ENCODE measurements around the gene U2AF2.

Gene U2AF2

DNA sequence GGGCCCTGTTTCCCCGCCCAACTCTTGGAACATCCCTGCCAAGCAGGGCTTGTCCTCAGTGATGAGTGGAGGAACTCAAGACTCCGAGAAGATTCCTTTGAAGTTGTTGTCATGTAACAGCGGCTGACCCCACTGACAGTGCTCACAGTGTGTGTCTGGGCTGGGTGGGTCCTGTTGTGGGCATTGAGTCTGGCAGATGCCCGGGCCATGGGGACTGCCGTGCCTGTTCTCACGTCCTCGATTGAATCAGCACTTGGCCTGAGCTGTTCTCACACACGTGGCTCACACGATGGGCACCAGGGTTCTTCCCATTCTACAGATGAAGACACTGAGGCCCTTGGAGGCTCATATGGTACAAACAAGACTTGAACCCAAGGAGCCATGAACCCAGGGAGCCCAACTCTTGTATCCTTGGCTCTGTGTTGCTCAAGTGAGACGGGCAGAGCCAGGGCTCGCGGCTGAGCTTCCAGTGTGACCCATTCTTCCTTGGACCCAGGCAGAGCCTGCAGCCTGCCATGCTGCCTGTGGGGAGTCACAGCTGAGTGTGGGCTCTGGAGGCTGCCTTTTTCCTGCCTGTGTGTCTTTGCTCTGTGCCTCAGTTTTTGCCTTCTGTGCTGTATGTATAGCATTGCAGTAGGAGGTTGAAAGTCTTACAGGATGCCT is 11.6 kb downstream of the U2AF2 start:
- Mint-ChIP-seq H3K9me3 (no peaks in the 10 kb centered on the region), H3K4me1 (peaks cover 34% of the 10 kb centered on the region), H3K36me3 (peaks cover 27% of the 10 kb centered on the region), H3K27me3 (no peaks in the 10 kb centered on the region), H3K4me3 (no peak overlapping the region), H3K27ac (no peak overlapping the region)
- DNase-seq (ENCODE audit: low spot score in 2 of 2) (no peak), ATAC-seq (ENCODE audit: low read depth) (no peak)

DNA sequence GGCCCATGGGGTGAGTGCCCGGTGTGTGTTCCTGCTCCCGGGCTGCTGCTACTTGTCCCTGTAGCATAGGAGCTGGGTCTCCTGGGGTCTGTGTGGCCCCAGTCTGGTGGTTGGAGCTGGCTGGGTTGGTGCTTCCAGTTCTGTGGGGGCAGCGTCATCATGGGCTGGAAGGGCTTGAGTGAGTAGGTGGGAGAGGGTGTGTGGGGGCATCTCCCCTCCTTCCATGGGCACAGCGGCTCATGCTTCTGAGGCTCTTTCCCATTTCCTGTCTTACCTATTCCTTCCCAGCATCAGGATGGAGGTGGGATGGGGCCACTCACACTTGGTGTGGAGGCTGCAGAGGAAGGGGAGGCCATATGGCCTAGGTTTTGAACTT is 12.2 kb downstream of the U2AF2 start:
- H3K9me3 Mint-ChIP-seq, result no peaks in the 10 kb centered on the region
- ATAC-seq (ENCODE audit: low read depth), result no peak
- H3K36me3 Mint-ChIP-seq, result peaks cover 25% of the 10 kb centered on the region
- no peaks in the 10 kb centered on the region for H3K27me3 Mint-ChIP-seq
- H3K4me1 Mint-ChIP-seq, result peaks cover 33% of the 10 kb centered on the region
- H3K4me3 Mint-ChIP-seq, result no peak overlapping the region
- no peak for DNase-seq (ENCODE audit: low spot score in 2 of 2)
- no peak overlapping the region for H3K27ac Mint-ChIP-seq

DNA sequence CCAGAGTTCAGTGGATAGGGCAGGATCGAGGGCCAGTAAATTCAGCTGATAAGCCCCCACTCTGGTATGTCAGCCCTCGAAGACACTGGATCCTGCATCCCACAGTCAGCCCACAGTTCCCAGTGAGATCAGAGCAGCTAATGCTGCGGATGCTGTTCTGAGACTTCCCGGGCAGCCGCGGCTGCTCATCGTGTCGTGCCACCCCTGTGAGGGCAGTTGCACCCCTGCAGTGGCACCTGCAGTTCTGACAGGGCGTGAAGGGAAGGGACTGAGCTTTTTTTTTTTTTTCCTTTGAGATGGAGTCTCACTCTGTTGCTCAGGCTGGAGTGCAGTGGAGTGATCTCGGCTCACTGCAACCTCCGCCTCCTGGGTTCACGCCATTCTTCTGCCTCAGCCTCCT is 12.7 kb downstream of the U2AF2 start:
- no peak overlapping the region for H3K4me3 Mint-ChIP-seq
- H3K9me3 Mint-ChIP-seq, result no peaks in the 10 kb centered on the region
- H3K36me3 Mint-ChIP-seq, result peaks cover 21% of the 10 kb centered on the region
- no peak overlapping the region for H3K27ac Mint-ChIP-seq
- ATAC-seq (ENCODE audit: low read depth) (no peak), DNase-seq (ENCODE audit: low spot score in 2 of 2) (no peak)
- no peaks in the 10 kb centered on the region for H3K27me3 Mint-ChIP-seq
- H3K4me1 Mint-ChIP-seq, result peaks cover 31% of the 10 kb centered on the region

DNA sequence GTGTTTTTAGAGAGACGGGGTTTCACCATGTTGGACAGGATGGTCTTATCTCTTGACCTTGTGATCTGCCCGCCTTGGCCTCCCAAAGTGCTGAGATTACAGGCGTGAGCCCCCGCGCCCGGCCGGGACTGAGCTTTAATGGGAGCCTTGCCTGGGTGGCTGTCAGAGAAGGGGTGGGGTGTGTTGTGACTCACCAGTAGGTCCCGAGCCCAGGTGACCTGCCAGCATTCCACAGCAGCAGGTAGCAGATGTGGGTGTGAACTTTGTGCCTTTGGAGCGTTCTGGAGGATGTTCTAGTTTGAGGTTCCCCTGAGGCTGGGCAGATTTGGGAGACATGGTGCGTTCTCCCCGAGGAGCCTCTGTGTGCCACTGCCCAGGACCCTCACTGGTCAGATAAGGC is 13.1 kb downstream of the U2AF2 start:
- Mint-ChIP-seq H3K9me3 (no peaks in the 10 kb centered on the region), H3K27me3 (no peaks in the 10 kb centered on the region), H3K4me1 (peaks cover 27% of the 10 kb centered on the region), H3K4me3 (no peak overlapping the region), H3K36me3 (peaks cover 17% of the 10 kb centered on the region), H3K27ac (no peak overlapping the region)
- DNase-seq (ENCODE audit: low spot score in 2 of 2) (no peak), ATAC-seq (ENCODE audit: low read depth) (no peak)

DNA sequence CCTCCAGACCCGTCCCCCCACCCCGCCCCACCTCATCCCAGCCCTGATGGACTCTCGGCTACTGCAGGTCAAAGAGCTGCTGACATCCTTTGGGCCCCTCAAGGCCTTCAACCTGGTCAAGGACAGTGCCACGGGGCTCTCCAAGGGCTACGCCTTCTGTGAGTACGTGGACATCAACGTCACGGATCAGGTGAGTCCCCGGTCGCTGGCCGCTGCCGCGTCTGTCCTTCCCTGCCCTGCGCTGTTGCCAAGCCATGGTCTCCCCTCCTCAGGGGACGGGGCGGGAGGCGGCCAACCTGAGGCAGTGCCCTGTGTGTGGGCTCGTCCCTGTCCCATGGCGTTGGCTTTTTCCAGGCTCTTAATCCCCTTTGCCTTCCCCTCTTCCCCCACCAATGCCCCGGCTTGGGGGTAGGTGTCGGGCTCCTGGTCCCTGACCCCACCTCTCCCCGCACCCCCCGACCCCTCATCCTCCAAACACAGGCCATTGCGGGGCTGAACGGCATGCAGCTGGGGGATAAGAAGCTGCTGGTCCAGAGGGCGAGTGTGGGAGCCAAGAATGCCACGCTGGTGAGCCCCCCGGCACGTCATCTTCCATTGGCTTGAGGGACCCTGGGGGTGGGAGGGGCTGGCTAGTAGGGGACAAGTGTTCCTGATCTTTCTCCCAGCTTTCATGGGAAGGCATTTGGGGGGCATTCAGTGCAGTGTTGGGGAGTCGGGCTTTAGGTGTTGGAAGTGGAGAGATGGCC is 13.9 kb downstream of the U2AF2 start:
- DNase-seq (ENCODE audit: low spot score in 2 of 2) (no peak), ATAC-seq (ENCODE audit: low read depth) (no peak)
- Mint-ChIP-seq H3K4me1 (peaks cover 24% of the 10 kb centered on the region), H3K4me3 (no peak overlapping the region), H3K27ac (no peak overlapping the region), H3K36me3 (peaks cover 9% of the 10 kb centered on the region), H3K9me3 (no peaks in the 10 kb centered on the region), H3K27me3 (no peaks in the 10 kb centered on the region)

DNA sequence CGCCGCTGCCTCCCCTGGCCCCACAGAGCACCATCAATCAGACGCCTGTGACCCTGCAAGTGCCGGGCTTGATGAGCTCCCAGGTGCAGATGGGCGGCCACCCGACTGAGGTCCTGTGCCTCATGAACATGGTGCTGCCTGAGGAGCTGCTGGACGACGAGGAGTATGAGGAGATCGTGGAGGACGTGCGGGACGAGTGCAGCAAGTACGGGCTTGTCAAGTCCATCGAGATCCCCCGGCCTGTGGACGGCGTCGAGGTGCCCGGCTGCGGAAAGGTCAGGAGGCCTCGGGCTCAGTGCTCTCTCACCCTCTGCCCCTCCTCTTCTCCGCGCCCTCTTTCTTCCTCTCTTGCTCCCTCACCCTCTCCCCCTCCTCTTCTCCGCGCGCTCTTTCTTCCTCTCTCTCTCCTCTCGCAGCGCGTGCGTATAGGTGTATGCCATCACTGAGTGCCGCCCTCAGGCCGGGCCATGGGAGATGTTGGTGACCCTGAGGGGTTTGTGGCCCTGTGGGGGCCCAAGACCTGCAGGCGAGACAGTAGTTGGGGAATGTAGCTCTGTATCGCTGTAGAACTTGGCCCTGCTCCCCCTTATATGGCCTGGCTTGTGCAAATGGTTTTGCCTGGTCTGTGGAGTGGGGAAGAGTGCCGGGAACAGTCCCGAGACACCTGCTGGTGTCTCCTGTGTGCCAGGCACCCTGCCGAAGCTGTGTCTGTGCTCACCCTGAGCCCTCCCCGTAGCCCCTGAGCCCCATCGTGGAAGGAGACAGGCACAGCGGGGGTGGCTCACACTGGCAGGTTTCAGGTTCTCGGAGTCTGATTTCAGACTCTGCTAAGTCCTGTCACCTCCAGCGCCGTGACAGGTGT is 14.8 kb downstream of the U2AF2 start:
- DNase-seq (ENCODE audit: low spot score in 2 of 2) (no peak), ATAC-seq (ENCODE audit: low read depth) (no peak)
- H3K4me1 Mint-ChIP-seq, result peaks cover 28% of the 10 kb centered on the region
- no peaks in the 10 kb centered on the region for H3K9me3 Mint-ChIP-seq
- H3K36me3 Mint-ChIP-seq, result peaks cover 7% of the 10 kb centered on the region
- no peak overlapping the region for H3K27ac Mint-ChIP-seq
- H3K4me3 Mint-ChIP-seq, result no peak overlapping the region
- no peaks in the 10 kb centered on the region for H3K27me3 Mint-ChIP-seq

DNA sequence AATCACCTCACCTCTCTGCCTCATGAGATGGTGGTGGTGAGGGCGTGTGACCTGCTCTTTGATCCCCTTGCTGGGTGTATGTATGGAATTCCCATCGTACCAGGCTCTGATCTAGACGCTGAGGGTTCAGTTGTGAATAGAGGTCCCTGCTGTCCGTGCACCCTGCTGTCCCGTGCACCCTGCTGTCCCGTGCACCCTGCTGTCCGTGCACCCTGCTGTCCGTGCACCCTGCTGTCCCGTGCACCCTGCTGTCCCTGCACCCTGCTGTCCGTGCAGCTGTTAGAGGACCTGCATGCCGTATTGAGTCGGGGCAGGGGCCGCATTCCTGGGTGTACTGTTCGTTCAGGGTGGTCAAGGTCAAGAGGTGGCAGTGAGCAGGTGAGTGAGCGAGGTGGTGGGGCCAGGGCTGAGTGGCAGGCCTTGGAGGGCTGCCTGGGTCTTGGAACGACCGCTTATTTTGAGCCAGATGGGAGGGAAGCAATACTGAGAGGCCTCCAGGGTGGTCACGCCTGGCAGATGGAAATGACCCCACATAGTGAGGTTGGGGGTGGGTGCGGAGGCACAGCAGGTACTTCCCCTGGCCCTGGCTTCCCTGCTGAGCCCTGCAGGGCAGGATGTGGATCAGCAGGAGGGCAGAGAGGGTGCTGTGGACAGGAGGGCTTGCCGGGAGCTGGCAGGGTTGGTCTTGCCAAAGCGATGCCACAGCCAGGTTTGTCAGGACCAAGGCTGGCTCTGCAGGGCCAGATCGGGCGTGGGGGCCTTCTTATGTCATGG is 15.6 kb downstream of the U2AF2 start:
- no peaks in the 10 kb centered on the region for H3K27me3 Mint-ChIP-seq
- H3K36me3 Mint-ChIP-seq, result peaks cover 8% of the 10 kb centered on the region
- ATAC-seq (ENCODE audit: low read depth) (no peak), DNase-seq (ENCODE audit: low spot score in 2 of 2) (no peak)
- H3K9me3 Mint-ChIP-seq, result no peaks in the 10 kb centered on the region
- H3K27ac Mint-ChIP-seq, result peak overlapping the region; percentile 74
- H3K4me1 Mint-ChIP-seq, result peaks cover 30% of the 10 kb centered on the region
- no peak overlapping the region for H3K4me3 Mint-ChIP-seq

DNA sequence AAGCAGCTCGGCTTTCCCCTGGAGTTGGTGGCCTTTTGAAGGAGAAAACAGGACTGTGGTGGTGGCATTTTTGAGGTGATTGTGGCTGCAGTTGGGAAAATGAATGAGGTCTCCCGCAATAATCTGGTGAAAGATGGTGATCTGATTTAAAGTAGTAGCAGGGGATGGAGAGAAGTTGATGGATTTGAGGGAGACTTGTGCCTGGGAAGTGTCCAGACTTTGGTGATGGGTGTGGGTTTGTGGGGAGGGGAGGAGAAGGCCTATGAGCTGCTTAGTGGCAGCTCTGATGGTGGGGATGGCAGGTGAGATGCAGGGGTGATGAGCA is 16.2 kb downstream of the U2AF2 start:
- Mint-ChIP-seq H3K27me3 (no peaks in the 10 kb centered on the region), H3K9me3 (no peaks in the 10 kb centered on the region), H3K4me1 (peaks cover 35% of the 10 kb centered on the region), H3K27ac (peak overlapping the region; percentile 74), H3K36me3 (peaks cover 10% of the 10 kb centered on the region), H3K4me3 (no peak overlapping the region)
- DNase-seq (ENCODE audit: low spot score in 2 of 2) (no peak), ATAC-seq (ENCODE audit: low read depth) (no peak)

DNA sequence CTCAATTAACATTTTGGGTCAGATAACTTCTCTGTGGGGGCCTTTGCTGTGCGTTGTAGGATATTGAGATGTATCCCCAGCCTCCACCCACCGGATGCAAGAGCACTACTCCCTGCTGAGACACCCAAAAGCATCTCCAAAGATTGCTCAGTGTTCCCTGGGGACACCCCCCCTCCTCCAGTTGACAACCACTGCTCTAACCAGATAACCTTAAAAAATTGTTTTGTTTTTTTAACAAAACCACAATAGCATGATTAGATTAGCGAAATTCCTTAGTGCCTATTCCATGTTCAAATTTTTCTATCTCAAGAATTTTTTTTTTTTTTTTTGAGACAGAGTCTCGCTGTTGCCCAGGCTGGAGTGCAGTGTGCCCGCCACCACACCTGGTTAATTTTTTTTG is 17.6 kb downstream of the U2AF2 start:
- Mint-ChIP-seq H3K9me3 (no peaks in the 10 kb centered on the region), H3K27ac (peak overlapping the region; percentile 32), H3K27me3 (no peaks in the 10 kb centered on the region), H3K4me3 (no peak overlapping the region), H3K36me3 (peaks cover 12% of the 10 kb centered on the region), H3K4me1 (peaks cover 41% of the 10 kb centered on the region)
- ATAC-seq (ENCODE audit: low read depth) (no peak), DNase-seq (ENCODE audit: low spot score in 2 of 2) (no peak)

DNA sequence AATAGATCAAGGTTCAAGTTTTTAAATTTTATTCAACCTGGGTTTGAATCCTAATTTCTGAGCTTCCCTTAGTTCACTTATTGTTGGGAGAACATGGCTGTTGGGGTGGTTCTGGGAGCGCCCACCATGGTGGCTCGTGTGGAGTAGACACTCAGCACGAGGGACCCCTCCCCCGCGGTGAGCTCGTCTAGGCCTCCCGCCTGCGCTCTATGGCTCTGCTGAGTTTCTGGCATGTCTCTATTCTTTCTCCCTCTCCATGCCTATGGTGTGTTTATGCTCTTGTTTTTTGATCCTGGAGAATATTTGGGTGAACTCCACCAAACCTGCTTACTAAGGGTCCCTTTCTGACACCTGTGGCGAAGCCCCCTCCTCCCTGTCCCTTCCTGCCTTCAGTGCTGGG is 18.6 kb downstream of the U2AF2 start:
- ATAC-seq (ENCODE audit: low read depth), result no peak
- peaks cover 49% of the 10 kb centered on the region for H3K4me1 Mint-ChIP-seq
- peaks cover 13% of the 10 kb centered on the region for H3K36me3 Mint-ChIP-seq
- DNase-seq (ENCODE audit: low spot score in 2 of 2), result no peak
- H3K27ac Mint-ChIP-seq, result peak overlapping the region; percentile 80
- no peaks in the 10 kb centered on the region for H3K27me3 Mint-ChIP-seq
- no peaks in the 10 kb centered on the region for H3K9me3 Mint-ChIP-seq
- no peak overlapping the region for H3K4me3 Mint-ChIP-seq

DNA sequence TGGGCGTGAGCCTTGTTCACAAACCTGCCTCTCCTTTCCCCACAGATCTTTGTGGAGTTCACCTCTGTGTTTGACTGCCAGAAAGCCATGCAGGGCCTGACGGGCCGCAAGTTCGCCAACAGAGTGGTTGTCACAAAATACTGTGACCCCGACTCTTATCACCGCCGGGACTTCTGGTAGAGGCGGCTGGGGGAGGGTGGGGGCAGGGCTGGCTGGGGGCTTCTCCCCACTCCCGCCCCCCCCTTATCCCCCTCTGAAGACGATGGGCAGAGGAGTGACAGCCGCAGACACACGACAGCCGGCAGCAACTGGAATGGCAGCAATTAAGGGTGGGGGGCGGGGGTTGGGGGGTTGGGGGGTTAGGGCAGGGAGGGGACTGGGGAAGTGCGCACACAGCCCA is 19.1 kb downstream of the U2AF2 start:
- no peak for ATAC-seq (ENCODE audit: low read depth)
- peaks cover 53% of the 10 kb centered on the region for H3K4me1 Mint-ChIP-seq
- no peak overlapping the region for H3K4me3 Mint-ChIP-seq

DNA sequence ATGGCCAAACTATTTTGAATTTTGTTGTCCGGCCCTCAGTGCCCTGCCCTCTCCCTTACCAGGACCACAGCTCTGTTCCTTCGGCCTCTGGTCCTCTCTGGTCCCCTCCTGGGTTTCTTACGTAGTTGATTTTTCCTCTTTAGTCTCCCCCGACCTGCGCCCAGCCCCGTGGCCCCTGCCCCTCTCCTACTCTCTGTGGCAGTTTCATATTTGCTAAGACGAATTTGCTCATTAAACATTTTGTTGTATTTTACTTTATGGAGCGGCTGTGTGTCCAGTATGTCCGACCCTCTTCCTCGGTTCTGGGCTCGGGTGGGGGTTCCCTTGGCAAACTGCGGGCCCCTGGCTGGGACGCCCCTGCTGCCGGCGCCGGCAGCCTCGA is 19.6 kb downstream of the U2AF2 start:
- DNase-seq (ENCODE audit: low spot score in 2 of 2), result no peak
- ATAC-seq (ENCODE audit: low read depth), result no peak
- H3K36me3 Mint-ChIP-seq, result peaks cover 18% of the 10 kb centered on the region
- peaks cover 59% of the 10 kb centered on the region for H3K4me1 Mint-ChIP-seq
- H3K27me3 Mint-ChIP-seq, result no peaks in the 10 kb centered on the region
- peak overlapping the region; percentile 98 for H3K4me3 Mint-ChIP-seq
- no peaks in the 10 kb centered on the region for H3K9me3 Mint-ChIP-seq
- H3K27ac Mint-ChIP-seq, result peak overlapping the region; percentile 98

More for the DNA sequence above, 19.1 kb downstream of the U2AF2 start:
- no peaks in the 10 kb centered on the region for H3K9me3 Mint-ChIP-seq
- peaks cover 17% of the 10 kb centered on the region for H3K36me3 Mint-ChIP-seq
- no peak for DNase-seq (ENCODE audit: low spot score in 2 of 2)
- peak overlapping the region; percentile 98 for H3K27ac Mint-ChIP-seq
- no peaks in the 10 kb centered on the region for H3K27me3 Mint-ChIP-seq

DNA sequence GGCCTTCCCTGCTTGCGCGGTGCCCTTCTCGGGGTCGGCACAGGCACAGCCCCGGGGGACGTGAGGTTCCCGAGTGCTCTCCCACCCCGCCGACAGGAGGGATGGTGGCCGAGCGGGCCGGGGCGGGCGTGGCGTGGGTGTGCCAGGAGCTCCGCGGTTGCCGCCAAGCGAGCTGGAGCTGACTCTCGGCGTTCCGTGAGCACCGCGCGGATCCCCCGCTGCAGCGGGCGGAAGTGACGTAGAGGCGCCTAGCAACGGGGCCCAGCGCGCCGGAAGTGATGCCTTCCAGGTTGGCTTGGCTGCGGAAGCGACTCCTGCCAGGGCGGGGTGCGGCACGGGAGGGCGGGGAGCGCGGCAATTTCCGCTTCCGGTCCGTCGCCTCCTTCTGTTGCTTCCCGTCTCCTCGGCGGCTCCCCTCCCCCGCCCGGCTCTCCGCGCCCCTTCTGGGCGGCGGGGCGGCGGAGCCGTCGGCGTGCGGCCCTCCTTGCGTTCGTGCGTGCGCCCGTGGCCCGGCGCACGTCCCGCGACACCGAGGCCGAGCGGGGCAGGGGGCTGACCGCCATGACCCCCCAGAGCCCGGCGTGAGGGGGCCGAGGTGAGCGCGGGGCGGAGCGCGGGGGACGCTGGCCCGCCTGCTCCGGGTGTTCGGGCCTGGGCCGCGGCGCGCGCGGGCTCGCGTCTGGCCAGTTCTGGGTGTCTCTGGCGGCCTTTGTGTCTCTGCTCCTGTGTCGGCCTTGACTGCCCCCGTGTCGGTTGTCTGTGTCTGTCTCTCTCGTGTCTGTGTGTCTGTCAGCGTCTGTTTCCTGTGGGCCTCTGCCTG is 20.2 kb downstream of the U2AF2 start, which contains the start of gene EPN1:
Gene EPN1 (plus strand): TSS at position 386 of the 820 bp plus-strand sequence. CDS start 3,402 bp downstream, outside the sequence.
- Mint-ChIP-seq H3K4me1 (peaks cover 61% of the 10 kb centered on the region), H3K9me3 (no peaks in the 10 kb centered on the region), H3K36me3 (peaks cover 19% of the 10 kb centered on the region), H3K27me3 (no peaks in the 10 kb centered on the region), H3K4me3 (peak within 1 kb of the TSS; percentile 98), H3K27ac (peak within 1 kb of the TSS; percentile 98)
- peak; percentile 67 for ATAC-seq (ENCODE audit: low read depth)
- DNase-seq (ENCODE audit: low spot score in 2 of 2), result peak; percentile 91 to 95
